ENCODE data around the gene PAX5. TPM values are rescaled to one million over a fixed set of nuclear protein-coding genes. Genes with fewer than 3 reads are reported as not detected.

Gene PAX5
- total and polyA plus RNA-seq, 2 donors (not counting 1 experiment from before 2014, with no cell fraction given) = not detected

- H3K4me2 ChIP-seq (ENCODE audit: extremely low read depth, insufficient read depth, low read length) = no peak overlapping the region
- H4K20me1 ChIP-seq (ENCODE audit: control insufficient read depth, extremely low read depth, insufficient read depth, low read length) = no peaks in the 10 kb centered on the region
- no peaks in the 10 kb centered on the region for H3K79me2 ChIP-seq (ENCODE audit: control insufficient read depth, insufficient read depth, low read length)
- TF ChIP-seq EZH2 (IDR thresholded peaks at IDR 0.05; ENCODE audit: low read length, missing control alignments) (peak; percentile 72), CTCF (conservative IDR thresholded peaks at IDR 0.05 in 1 of 2, IDR thresholded peaks at IDR 0.05 in 1 of 2; ENCODE audit: low read depth in 1 of 2, low read length in 2 of 2) (no peak)
- H3K4me3 ChIP-seq (replicated peaks in 1 of 4; ENCODE audit: control extremely low read depth in 1 of 4, insufficient read depth in 1 of 4, low read depth in 3 of 4, low read length in 4 of 4) = no peak overlapping the region
- no peak overlapping the region for H3K9ac ChIP-seq (ENCODE audit: insufficient read depth, low read length)
- no peak overlapping the region for H3K27ac ChIP-seq (ENCODE audit: insufficient read depth, low read length)
- no peaks in the 10 kb centered on the region for H3K4me1 ChIP-seq (ENCODE audit: control insufficient read depth, extremely low read depth, insufficient read depth, low read length)
- no peak overlapping the region for H2AFZ ChIP-seq (ENCODE audit: low read length)
- no peaks in the 10 kb centered on the region for H3K9me3 ChIP-seq (ENCODE audit: control insufficient read depth, insufficient read depth, low read depth, low read length)
- peaks cover 87% of the 10 kb centered on the region for H3K27me3 ChIP-seq (ENCODE audit: control insufficient read depth, insufficient read depth, low read length)
- no peaks in the 10 kb centered on the region for H3K36me3 ChIP-seq (ENCODE audit: control insufficient read depth, insufficient read depth, low read length)
- no peak for DNase-seq (ENCODE audit: low read depth in 2 of 2)
These were observed 7.7 kb downstream of the PAX5 start for GRCh38 chr9:37026113-37026930.

- Histone ChIP-seq H3K9ac (ENCODE audit: insufficient read depth, low read length) (no peak overlapping the region), H3K27me3 (ENCODE audit: control insufficient read depth, insufficient read depth, low read length) (peaks cover 82% of the 10 kb centered on the region), H3K9me3 (ENCODE audit: control insufficient read depth, insufficient read depth, low read depth, low read length) (no peaks in the 10 kb centered on the region), H2AFZ (ENCODE audit: low read length) (no peak overlapping the region), H3K4me2 (ENCODE audit: extremely low read depth, insufficient read depth, low read length) (peak overlapping the region; percentile 68), H3K36me3 (ENCODE audit: control insufficient read depth, insufficient read depth, low read length) (no peaks in the 10 kb centered on the region), H3K79me2 (ENCODE audit: control insufficient read depth, insufficient read depth, low read length) (no peaks in the 10 kb centered on the region), H3K27ac (ENCODE audit: insufficient read depth, low read length) (no peak overlapping the region), H3K4me1 (ENCODE audit: control insufficient read depth, extremely low read depth, insufficient read depth, low read length) (no peaks in the 10 kb centered on the region), H3K4me3 (replicated peaks in 1 of 4; ENCODE audit: control extremely low read depth in 1 of 4, insufficient read depth in 1 of 4, low read depth in 3 of 4, low read length in 4 of 4) (peak overlapping the region in 1 of 4 experiments; percentile 42), H4K20me1 (ENCODE audit: control insufficient read depth, extremely low read depth, insufficient read depth, low read length) (no peaks in the 10 kb centered on the region)
- DNase-seq (ENCODE audit: low read depth in 2 of 2) = no peak
- TF ChIP-seq CTCF (conservative IDR thresholded peaks at IDR 0.05 in 1 of 2, IDR thresholded peaks at IDR 0.05 in 1 of 2; ENCODE audit: low read depth in 1 of 2, low read length in 2 of 2) = no peak
- no peak for TF ChIP-seq EZH2 (IDR thresholded peaks at IDR 0.05; ENCODE audit: low read length, missing control alignments)
These were observed 8.3 kb downstream of the PAX5 start for GRCh38 chr9:37025823-37026112.

- Histone ChIP-seq H4K20me1 (ENCODE audit: control insufficient read depth, extremely low read depth, insufficient read depth, low read length) (no peaks in the 10 kb centered on the region), H3K9ac (ENCODE audit: insufficient read depth, low read length) (no peak overlapping the region), H3K36me3 (ENCODE audit: control insufficient read depth, insufficient read depth, low read length) (no peaks in the 10 kb centered on the region), H3K4me3 (replicated peaks in 1 of 4; ENCODE audit: control extremely low read depth in 1 of 4, insufficient read depth in 1 of 4, low read depth in 3 of 4, low read length in 4 of 4) (peak overlapping the region in 1 of 4 experiments; percentile 42), H3K4me1 (ENCODE audit: control insufficient read depth, extremely low read depth, insufficient read depth, low read length) (no peaks in the 10 kb centered on the region), H3K4me2 (ENCODE audit: extremely low read depth, insufficient read depth, low read length) (peak overlapping the region; percentile 68), H2AFZ (ENCODE audit: low read length) (no peak overlapping the region), H3K9me3 (ENCODE audit: control insufficient read depth, insufficient read depth, low read depth, low read length) (no peaks in the 10 kb centered on the region), H3K27me3 (ENCODE audit: control insufficient read depth, insufficient read depth, low read length) (peaks cover 81% of the 10 kb centered on the region), H3K27ac (ENCODE audit: insufficient read depth, low read length) (no peak overlapping the region), H3K79me2 (ENCODE audit: control insufficient read depth, insufficient read depth, low read length) (no peaks in the 10 kb centered on the region)
- TF ChIP-seq EZH2 (IDR thresholded peaks at IDR 0.05; ENCODE audit: low read length, missing control alignments) (peak; percentile 82), CTCF (conservative IDR thresholded peaks at IDR 0.05 in 1 of 2, IDR thresholded peaks at IDR 0.05 in 1 of 2; ENCODE audit: low read depth in 1 of 2, low read length in 2 of 2) (no peak)
- no peak for DNase-seq (ENCODE audit: low read depth in 2 of 2)
These were observed 8.8 kb downstream of the PAX5 start for GRCh38 chr9:37025071-37025822.
